ENCODE results near the gene TRAF3IP3.

DNA sequence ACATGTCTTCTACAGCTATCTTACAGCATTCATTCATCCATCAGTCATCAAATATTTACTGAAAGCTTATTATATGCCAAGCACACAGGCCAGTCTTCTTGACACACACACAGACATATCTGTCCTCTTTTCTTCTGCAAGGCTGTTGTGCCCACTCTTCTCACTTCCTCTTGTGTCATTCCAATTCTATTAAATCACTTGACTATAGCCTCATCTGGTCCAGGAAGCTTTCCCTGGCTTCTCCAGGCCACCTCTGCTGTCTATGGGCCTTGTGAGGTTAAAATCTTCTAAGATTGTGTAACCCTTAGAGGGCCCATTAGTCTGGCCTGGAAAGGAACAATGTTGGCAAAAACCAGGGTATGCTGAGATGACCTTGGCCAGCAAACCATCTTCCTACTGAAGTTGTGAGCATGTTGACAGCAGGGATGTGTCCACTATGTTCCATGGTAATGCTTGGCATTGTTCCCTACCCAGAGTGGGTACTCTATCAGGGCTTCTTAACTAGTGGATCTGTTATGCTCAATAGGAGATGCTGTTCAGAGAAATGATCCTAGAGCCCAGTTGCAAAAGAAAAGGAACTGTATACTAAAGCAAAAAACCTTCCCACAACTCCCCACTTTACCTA is 5.3 kb downstream of the TRAF3IP3 start:
- TF ChIP-seq, protein P1, sequence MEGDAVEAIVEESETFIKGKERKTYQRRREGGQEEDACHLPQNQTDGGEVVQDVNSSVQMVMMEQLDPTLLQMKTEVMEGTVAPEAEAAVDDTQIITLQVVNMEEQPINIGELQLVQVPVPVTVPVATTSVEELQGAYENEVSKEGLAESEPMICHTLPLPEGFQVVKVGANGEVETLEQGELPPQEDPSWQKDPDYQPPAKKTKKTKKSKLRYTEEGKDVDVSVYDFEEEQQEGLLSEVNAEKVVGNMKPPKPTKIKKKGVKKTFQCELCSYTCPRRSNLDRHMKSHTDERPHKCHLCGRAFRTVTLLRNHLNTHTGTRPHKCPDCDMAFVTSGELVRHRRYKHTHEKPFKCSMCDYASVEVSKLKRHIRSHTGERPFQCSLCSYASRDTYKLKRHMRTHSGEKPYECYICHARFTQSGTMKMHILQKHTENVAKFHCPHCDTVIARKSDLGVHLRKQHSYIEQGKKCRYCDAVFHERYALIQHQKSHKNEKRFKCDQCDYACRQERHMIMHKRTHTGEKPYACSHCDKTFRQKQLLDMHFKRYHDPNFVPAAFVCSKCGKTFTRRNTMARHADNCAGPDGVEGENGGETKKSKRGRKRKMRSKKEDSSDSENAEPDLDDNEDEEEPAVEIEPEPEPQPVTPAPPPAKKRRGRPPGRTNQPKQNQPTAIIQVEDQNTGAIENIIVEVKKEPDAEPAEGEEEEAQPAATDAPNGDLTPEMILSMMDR (IDR thresholded peaks at IDR 0.05): no peak
- TF ChIP-seq POLR2A (IDR thresholded peaks at IDR 0.05): no peak
